Colonic mucosa (tissue), 4 donors: ENCODE data around the gene FURIN. TPM values are rescaled to one million over a fixed set of nuclear protein-coding genes. Genes with fewer than 3 reads are reported as not detected.

Source experiments
- DNase-seq: peaks from one replicate; pipeline ENCODE4 v3.0.0-alpha.2; 2020
- H3K27ac ChIP-seq: fragments of 200-600 bp; one replicate; pipeline ENCODE4 v1.8.0; 2021
- H3K27me3 ChIP-seq: fragments of 200-600 bp; one replicate; pipeline ENCODE4 v1.8.0; 2021
- H3K36me3 ChIP-seq: fragments of 200-600 bp; one replicate; pipeline ENCODE4 v1.8.0; 2021
- H3K4me1 ChIP-seq: fragments of 200-600 bp; one replicate; pipeline ENCODE4 v1.8.0; 2021; ENCODE audit warnings: mild to moderate bottlenecking
- H3K4me3 ChIP-seq: fragments of 200-600 bp; one replicate; pipeline ENCODE4 v1.8.0; 2021
- H3K9ac ChIP-seq, 2 donors: one replicate each; pipeline ENCODE4 v1.7.0; 2013; ENCODE audit warnings: control low read depth in 2 of 2, low read depth in 2 of 2, low read length in 2 of 2
- H3K9me3 ChIP-seq: fragments of 200-600 bp; one replicate; pipeline ENCODE4 v1.8.0; 2021
- CTCF ChIP-seq: fragments of 200-600 bp; IDR thresholded peaks from one replicate; pipeline ENCODE4 v1.8.0; 2022; ENCODE audit warnings: antibody characterized with exemption, mild to moderate bottlenecking
- intact Hi-C: fragments of 100-400 bp; cut with DNase I; formaldehyde crosslinking; loops from one replicate; pipeline ENCODE4 v1.14.1; 2022
- total RNA-seq, 2 donors: library from RNA; stranded (reverse); fragmentation: NEBNext Ultra II Directional in 1 of 2; extraction: Animal tissue kit (Norgen Biotek cat#: 25700) in 1 of 2; gene quantifications; one replicate each; pipeline ENCODE4 v1.2.1, GENCODE V29; 2021
- donor health status: healthy.
- donor health status: DM: no; HTN: no; CAD: no.
- donor health status: DM: no; HTN: no; CAD: no.

FURIN gene
- total RNA-seq, 2 donors from 2014 or later, result 72.3 to 82.5 TPM

- intact Hi-C loops, result no loop called here
- Histone ChIP-seq H3K27ac (peak overlapping the region; percentile 96), H3K9me3 (no peaks in the 10 kb centered on the region), H3K9ac (peak overlapping the region; percentile 80), H3K4me1 (peaks cover 4% of the 10 kb centered on the region), H3K36me3 (no peaks in the 10 kb centered on the region), H3K27me3 (no peaks in the 10 kb centered on the region), H3K4me3 (peak overlapping the region; percentile 53)
- DNase-seq, result peak; percentile 36
- TF ChIP-seq CTCF, result no peak
Observed at GRCh38 chr15:90929246-90930019, 61.0 kb downstream of the FURIN start.

DNA sequence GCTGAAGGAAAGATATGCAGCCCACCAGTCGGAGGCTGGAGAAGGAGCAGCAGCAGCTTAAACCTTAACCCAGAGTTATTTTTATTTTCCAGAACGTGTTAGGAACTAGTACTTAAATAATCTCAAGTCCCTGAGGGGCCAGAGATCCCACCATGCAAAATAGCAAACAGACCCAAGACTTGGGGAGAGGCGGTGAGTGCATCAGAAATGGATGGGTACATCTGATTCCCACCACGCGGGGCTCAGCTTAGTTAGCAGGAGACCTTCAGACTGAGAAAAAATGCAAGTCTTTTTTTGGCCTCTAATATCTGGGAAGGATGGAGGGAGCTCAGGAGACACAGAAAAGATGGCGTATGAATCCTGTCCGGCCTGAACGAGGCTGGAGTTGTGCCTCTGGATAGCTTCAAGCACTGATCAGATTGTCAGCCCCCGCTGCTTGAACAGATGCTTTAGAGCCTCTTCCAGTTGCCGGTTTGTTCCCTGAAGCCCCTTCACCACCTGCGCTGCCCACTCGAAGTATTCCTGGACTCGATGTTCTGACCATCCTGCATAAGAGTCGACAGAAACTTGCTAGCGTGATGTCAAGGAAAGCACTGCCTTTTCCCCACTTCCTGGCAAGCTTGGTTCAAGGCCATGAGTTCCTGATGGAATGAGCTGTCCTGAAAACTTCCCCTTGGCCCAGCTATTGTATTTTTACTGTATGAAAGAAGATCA lies 62.6 kb downstream of the FURIN start:
- Histone ChIP-seq H3K9me3 (no peaks in the 10 kb centered on the region), H3K9ac (peak overlapping the region; percentile 80), H3K36me3 (no peaks in the 10 kb centered on the region), H3K4me1 (peaks cover 11% of the 10 kb centered on the region), H3K27me3 (no peaks in the 10 kb centered on the region), H3K27ac (peak overlapping the region; percentile 96), H3K4me3 (peak overlapping the region; percentile 57)
- intact Hi-C loops, result no loop called here
- DNase-seq, result peak; percentile 32
- no peak for TF ChIP-seq CTCF

- intact Hi-C loops, result no loop called here
- Histone ChIP-seq H3K27me3 (no peaks in the 10 kb centered on the region), H3K9me3 (no peaks in the 10 kb centered on the region), H3K9ac (peak overlapping the region in 1 of 2 donors; percentile 80), H3K36me3 (no peaks in the 10 kb centered on the region), H3K4me3 (peak overlapping the region; percentile 57), H3K4me1 (peaks cover 15% of the 10 kb centered on the region), H3K27ac (peak overlapping the region; percentile 96)
- DNase-seq, result no peak
- peak; percentile 43 for TF ChIP-seq CTCF
Observed at GRCh38 chr15:90931575-90931827, 63.1 kb downstream of the FURIN start.

DNA sequence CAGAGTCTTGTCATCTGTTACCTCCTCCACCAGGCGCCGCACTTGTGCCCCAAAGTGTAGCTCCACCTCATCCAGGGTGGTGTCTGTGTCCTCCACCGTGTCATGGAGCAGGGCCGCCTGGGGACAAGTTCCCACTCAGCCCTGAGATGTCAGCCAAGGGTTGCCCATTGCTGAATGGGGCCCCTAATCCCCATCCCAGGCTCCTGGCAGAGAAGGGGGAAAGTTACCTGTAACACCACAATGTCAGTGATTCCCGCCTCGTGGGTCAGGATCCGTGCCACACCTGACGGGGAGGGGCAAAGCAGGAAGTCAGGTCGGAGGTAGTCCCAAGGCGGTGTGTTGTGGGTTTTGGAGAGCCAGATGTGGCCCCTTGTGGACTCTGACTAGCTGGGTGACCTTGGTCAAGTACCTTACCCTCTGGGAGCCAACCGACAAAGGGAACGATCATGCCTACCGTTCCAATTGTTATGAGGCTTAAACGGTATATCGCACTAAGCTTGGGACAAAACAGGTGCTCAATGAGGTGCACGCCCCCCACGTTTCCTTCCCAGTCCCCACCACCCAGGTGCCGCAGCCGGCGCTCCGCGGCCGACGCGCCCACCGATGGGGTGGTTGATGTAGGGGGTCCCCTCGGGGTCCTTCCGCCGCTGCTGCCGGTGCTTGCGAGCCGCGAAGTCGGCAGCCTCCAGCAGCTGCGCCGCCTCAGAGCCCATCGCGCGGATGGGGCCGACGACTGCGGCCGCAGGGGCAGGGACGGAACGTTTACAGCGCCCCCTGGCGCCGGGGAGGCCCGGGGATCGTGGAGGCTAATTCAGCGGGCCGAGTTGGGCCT lies 63.7 kb downstream of the FURIN start, which contains the start of gene HDDC3:
TSS of gene HDDC3 (minus strand) at position 722 of the 832 bp plus-strand sequence. CDS start at position 713, 9 bp downstream.
- Histone ChIP-seq H3K27me3 (no peaks in the 10 kb centered on the region), H3K36me3 (no peaks in the 10 kb centered on the region), H3K9me3 (no peaks in the 10 kb centered on the region), H3K27ac (peak within 1 kb of the TSS; percentile 96), H3K4me3 (peak within 1 kb of the TSS; percentile 57), H3K9ac (peak within 1 kb of the TSS; percentile 80 to 88), H3K4me1 (peaks cover 16% of the 10 kb centered on the region)
- DNase-seq, result peak; percentile 96
- peak; percentile 95 for TF ChIP-seq CTCF
- intact Hi-C loops, result no loop called here

DNA sequence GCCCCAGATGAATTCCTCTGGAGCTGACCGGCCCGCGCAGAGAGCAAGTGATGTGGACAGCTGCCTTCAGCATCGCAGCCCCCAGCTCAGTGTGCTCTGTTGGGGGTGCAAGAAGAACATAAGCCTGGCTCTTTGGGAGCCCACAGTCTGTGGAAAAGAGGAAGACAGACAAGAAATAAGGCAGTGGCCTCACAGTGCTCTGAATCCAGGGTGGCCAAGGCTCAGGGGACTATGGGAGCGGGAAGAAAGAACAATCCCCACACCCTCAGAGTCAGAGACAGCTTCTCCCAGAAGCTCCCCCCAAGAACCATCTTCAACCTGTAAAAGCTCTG lies 64.2 kb downstream of the FURIN start:
- no peaks in the 10 kb centered on the region for H3K9me3 ChIP-seq
- H3K36me3 ChIP-seq, result no peaks in the 10 kb centered on the region
- intact Hi-C loops, result no loop called here
- H3K9ac ChIP-seq, result peak overlapping the region; percentile 80 to 88
- H3K4me1 ChIP-seq, result peaks cover 16% of the 10 kb centered on the region
- H3K4me3 ChIP-seq, result peak overlapping the region; percentile 57
- no peaks in the 10 kb centered on the region for H3K27me3 ChIP-seq
- peak overlapping the region; percentile 96 for H3K27ac ChIP-seq
- TF ChIP-seq CTCF, result peak; percentile 27
- no peak for DNase-seq
